Breast epithelium (tissue), 4 donors: ENCODE data around the gene BTRC. TPM values are rescaled to one million over a fixed set of nuclear protein-coding genes. Genes with fewer than 3 reads are reported as not detected.
"Not testable (repeated sequence)": the region's sequence is repeated elsewhere in the genome, so short reads cannot be mapped to it uniquely, and the experiment has no call there.

Experiments
- DNase-seq, 2 donors: peaks; one replicate each; pipeline ENCODE4 v3.0.0-alpha.2; 2019; ENCODE audit warnings: low spot score in 2 of 2
- H3K27ac ChIP-seq, 2 donors: fragments of 200-600 bp; sonication (generic) in 1 of 2; one replicate each; pipeline ENCODE4 v1.5.1; 2016 to 2019; ENCODE audit warnings: mild to moderate bottlenecking in 1 of 2
- H3K27me3 ChIP-seq, 2 donors: fragments of 200-600 bp; sonication (generic) in 1 of 2; one replicate each; pipeline versions ENCODE4 v1.5.1 to v1.6.0; 2017 to 2019; ENCODE audit warnings: control low read depth in 1 of 2, mild to moderate bottlenecking in 1 of 2
- H3K36me3 ChIP-seq: fragments of 200-600 bp; one replicate; pipeline ENCODE4 v1.5.1; 2019
- H3K4me1 ChIP-seq, 2 donors: fragments of 200-600 bp; sonication (generic); one replicate each; pipeline ENCODE4 v1.5.1; 2016 to 2019; ENCODE audit warnings: control low read depth in 1 of 2
- H3K4me3 ChIP-seq, 3 donors: fragments of 200-600 bp; sonication (generic); 1 replicate in 2 of 3; 2 replicates in 1 of 3; pipeline ENCODE4 v1.5.1; 2016 to 2019; ENCODE audit warnings: mild to moderate bottlenecking in 3 of 3, moderate library complexity in 2 of 3
- H3K9me3 ChIP-seq, 2 donors: fragments of 200-600 bp; sonication (generic) in 1 of 2; one replicate each; pipeline ENCODE4 v1.5.1; 2016 to 2019; ENCODE audit warnings: control low read depth in 1 of 2
- POLR2A ChIP-seq: fragments of 450-650 bp; IDR thresholded peaks from one replicate; pipeline ENCODE4 v1.6.1; 2016; ENCODE audit warnings: antibody characterized with exemption, mild to moderate bottlenecking, moderate library complexity
- POLR2AphosphoS5 ChIP-seq, 3 donors: sonication (generic); formaldehyde crosslinking; IDR thresholded peaks; one replicate each; pipeline ENCODE4 v1.6.1; 2017; ENCODE audit warnings: antibody characterized with exemption in 3 of 3
- intact Hi-C: fragments of 100-400 bp; cut with DNase I; formaldehyde crosslinking; loops from one replicate; pipeline ENCODE4 v1.15.1; 2023; ENCODE audit warnings: low total_unique reads
- total RNA-seq, 3 donors: library from RNA; depleted of rRNA; stranded (reverse); fragments of >200 nt; gene quantifications; one replicate each; pipeline ENCODE4 v1.1.0, GENCODE V29; 2016
- TF ChIP-seq, protein P1 (sequence below), 3 donors: fragments of 450-650 bp; IDR thresholded peaks; one replicate each; pipeline ENCODE4 v1.5.1; 2016 to 2017; ENCODE audit warnings: antibody characterized with exemption in 3 of 3, mild to moderate bottlenecking in 3 of 3, moderate library complexity in 3 of 3

Gene BTRC
- total RNA-seq, 3 donors from 2014 or later: 13.4 to 24.3 (median 15.1) TPM

GRCh38 chr10:101388676-101389276 is 34.8 kb downstream of the BTRC start:
- no peak for DNase-seq
- Histone ChIP-seq H3K4me1 (no peaks in the 10 kb centered on the region), H3K27ac (no peak overlapping the region), H3K4me3 (no peak overlapping the region), H3K27me3 (no peaks in the 10 kb centered on the region), H3K9me3 (no peaks in the 10 kb centered on the region), H3K36me3 (no peaks in the 10 kb centered on the region)
- TF ChIP-seq POLR2A (no peak), POLR2AphosphoS5 (IDR thresholded peaks at IDR 0.05) (no peak)
- TF ChIP-seq, protein P1, sequence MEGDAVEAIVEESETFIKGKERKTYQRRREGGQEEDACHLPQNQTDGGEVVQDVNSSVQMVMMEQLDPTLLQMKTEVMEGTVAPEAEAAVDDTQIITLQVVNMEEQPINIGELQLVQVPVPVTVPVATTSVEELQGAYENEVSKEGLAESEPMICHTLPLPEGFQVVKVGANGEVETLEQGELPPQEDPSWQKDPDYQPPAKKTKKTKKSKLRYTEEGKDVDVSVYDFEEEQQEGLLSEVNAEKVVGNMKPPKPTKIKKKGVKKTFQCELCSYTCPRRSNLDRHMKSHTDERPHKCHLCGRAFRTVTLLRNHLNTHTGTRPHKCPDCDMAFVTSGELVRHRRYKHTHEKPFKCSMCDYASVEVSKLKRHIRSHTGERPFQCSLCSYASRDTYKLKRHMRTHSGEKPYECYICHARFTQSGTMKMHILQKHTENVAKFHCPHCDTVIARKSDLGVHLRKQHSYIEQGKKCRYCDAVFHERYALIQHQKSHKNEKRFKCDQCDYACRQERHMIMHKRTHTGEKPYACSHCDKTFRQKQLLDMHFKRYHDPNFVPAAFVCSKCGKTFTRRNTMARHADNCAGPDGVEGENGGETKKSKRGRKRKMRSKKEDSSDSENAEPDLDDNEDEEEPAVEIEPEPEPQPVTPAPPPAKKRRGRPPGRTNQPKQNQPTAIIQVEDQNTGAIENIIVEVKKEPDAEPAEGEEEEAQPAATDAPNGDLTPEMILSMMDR (IDR thresholded peaks at IDR 0.05): no peak
- intact Hi-C loops: no loop called here

DNA sequence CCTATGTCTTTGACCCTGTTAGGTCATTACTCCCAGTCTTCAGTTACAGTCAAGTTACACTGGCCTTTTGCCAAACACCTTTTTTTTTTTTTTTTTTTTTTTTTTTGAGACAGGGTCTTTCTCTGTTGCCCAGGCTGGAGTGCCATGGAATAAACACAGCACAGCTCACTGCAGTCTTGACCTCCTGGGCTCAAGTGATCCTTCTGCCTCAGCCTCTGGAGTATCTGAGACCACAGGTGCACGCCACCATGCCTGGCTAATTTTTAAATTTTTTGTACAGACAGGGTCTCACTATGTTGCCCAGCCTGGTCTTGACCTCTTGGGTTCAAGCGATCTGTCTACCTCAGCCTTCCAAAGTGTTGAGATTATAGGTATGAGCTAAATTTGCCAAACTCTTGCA is 35.6 kb downstream of the BTRC start:
- H3K9me3 ChIP-seq, intact Hi-C loops, H3K4me3 ChIP-seq, H3K27ac ChIP-seq, H3K4me1 ChIP-seq, H3K27me3 ChIP-seq, DNase-seq, H3K36me3 ChIP-seq: not testable (repeated sequence)

DNA sequence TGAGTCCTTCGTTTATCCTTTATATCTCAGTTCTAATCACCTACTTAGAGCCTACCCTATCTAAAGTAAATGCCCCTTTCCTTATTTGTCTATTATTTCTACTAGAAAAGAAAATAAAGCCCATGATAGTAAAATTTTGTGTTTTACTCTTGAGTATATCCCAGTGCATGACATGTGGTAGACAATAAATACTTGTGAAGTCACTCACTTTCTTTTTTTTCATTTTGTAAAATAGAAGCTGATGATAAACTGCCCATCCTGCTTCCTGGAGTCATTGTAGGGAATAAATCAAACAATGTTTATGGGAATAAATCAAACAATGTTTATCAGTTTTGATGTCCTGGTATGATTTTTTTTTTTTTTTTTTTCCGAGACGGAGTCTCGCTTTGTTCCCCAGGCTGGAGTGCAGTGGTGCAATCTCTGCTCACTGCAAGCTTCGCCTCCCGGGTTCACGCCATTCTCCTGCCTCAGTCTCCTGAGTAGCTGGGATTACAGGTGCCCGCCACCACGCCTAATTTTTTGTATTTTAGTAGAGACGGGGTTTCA is 36.1 kb downstream of the BTRC start:
- no peaks in the 10 kb centered on the region for H3K9me3 ChIP-seq
- no peak for DNase-seq
- TF ChIP-seq, protein P1 (IDR thresholded peaks at IDR 0.05): no peak
- TF ChIP-seq POLR2A (no peak), POLR2AphosphoS5 (IDR thresholded peaks at IDR 0.05) (no peak)
- intact Hi-C loops: no loop called here
- no peaks in the 10 kb centered on the region for H3K27me3 ChIP-seq
- H3K36me3 ChIP-seq: no peaks in the 10 kb centered on the region
- no peak overlapping the region for H3K4me3 ChIP-seq
- H3K27ac ChIP-seq: no peak overlapping the region
- no peaks in the 10 kb centered on the region for H3K4me1 ChIP-seq

GRCh38 chr10:101393378-101393777 is 39.4 kb downstream of the BTRC start:
- H3K4me1 ChIP-seq: no peaks in the 10 kb centered on the region
- DNase-seq: no peak
- H3K4me3 ChIP-seq: no peak overlapping the region
- no peaks in the 10 kb centered on the region for H3K27me3 ChIP-seq
- H3K36me3 ChIP-seq: no peaks in the 10 kb centered on the region
- no peaks in the 10 kb centered on the region for H3K9me3 ChIP-seq
- TF ChIP-seq, protein P1 (IDR thresholded peaks at IDR 0.05): no peak
- TF ChIP-seq POLR2AphosphoS5 (IDR thresholded peaks at IDR 0.05) (no peak), POLR2A (no peak)
- no peak overlapping the region for H3K27ac ChIP-seq
- intact Hi-C loops: no loop called here

GRCh38 chr10:101394524-101395133 is 40.7 kb downstream of the BTRC start:
- H3K36me3 ChIP-seq: no peaks in the 10 kb centered on the region
- DNase-seq: no peak
- TF ChIP-seq POLR2AphosphoS5 (IDR thresholded peaks at IDR 0.05): no peak
- TF ChIP-seq, protein P1 (IDR thresholded peaks at IDR 0.05): no peak
- TF ChIP-seq POLR2A: no peak
- intact Hi-C loops: no loop called here
- H3K4me1 ChIP-seq: no peaks in the 10 kb centered on the region
- H3K27ac ChIP-seq: no peak overlapping the region
- no peaks in the 10 kb centered on the region for H3K9me3 ChIP-seq
- H3K27me3 ChIP-seq: no peaks in the 10 kb centered on the region
- no peak overlapping the region for H3K4me3 ChIP-seq
